HG02943 (cell line): ENCODE data around the gene PPIL6.
"Not testable (repeated sequence)": the region's sequence is repeated elsewhere in the genome, so short reads cannot be mapped to it uniquely, and the experiment has no call there.

Experiments used
- ATAC-seq: cut with Tn5 transposase; IDR thresholded peaks from one replicate; pipeline ENCODE4 v1.9.1; 2021; ENCODE audit warnings: mild to moderate bottlenecking, low read depth, moderate library complexity; ENCODE audit not compliant: unreplicated experiment

The PPIL6 gene

GRCh38 chr6:109467696-109468095 is 27.3 kb upstream of the PPIL6 start:
- no peak for ATAC-seq

GRCh38 chr6:109466212-109466923 is 25.9 kb upstream of the PPIL6 start:
- ATAC-seq: no peak

- ATAC-seq: no peak
Observed at GRCh38 chr6:109465772-109466171, 25.3 kb upstream of the PPIL6 start.

- ATAC-seq: no peak
Observed at GRCh38 chr6:109461733-109462526, 21.5 kb upstream of the PPIL6 start.

- ATAC-seq: not testable (repeated sequence)
Observed at GRCh38 chr6:109461205-109461604, 20.8 kb upstream of the PPIL6 start.

GRCh38 chr6:109460161-109460829 is 19.9 kb upstream of the PPIL6 start:
- ATAC-seq: no peak

- ATAC-seq: no peak
Observed at GRCh38 chr6:109458774-109459531, 18.5 kb upstream of the PPIL6 start.

- no peak for ATAC-seq
Observed at GRCh38 chr6:109457562-109457996, 17.2 kb upstream of the PPIL6 start.

GRCh38 chr6:109456710-109457561 is 16.5 kb upstream of the PPIL6 start:
- ATAC-seq: no peak

- ATAC-seq: no peak
Observed at GRCh38 chr6:109456111-109456583, 15.7 kb upstream of the PPIL6 start.

- ATAC-seq: peak; percentile 54
Observed at GRCh38 chr6:109455437-109456110, 15.1 kb upstream of the PPIL6 start, which contains the start of gene MICAL1. TSS of gene MICAL1 (minus strand) at chr6:109455772. CDS start at chr6:109454196, 1,576 bp downstream.

- peak; percentile 30 for ATAC-seq
Observed at GRCh38 chr6:109454496-109455436, 14.3 kb upstream of the PPIL6 start.

GRCh38 chr6:109453594-109454495 is 13.4 kb upstream of the PPIL6 start:
- no peak for ATAC-seq

- ATAC-seq: no peak
Observed at GRCh38 chr6:109453156-109453555, 12.7 kb upstream of the PPIL6 start.

- no peak for ATAC-seq
Observed at GRCh38 chr6:109452181-109452580, 11.8 kb upstream of the PPIL6 start.

GRCh38 chr6:109451376-109451775 is 10.9 kb upstream of the PPIL6 start:
- ATAC-seq: no peak

GRCh38 chr6:109450801-109451200 is 10.4 kb upstream of the PPIL6 start:
- no peak for ATAC-seq
